Endothelial cell of umbilical vein (primary cell): ENCODE measurements around the gene TIGD7. TPM values are rescaled to one million over a fixed set of nuclear protein-coding genes. Genes with fewer than 3 reads are reported as not detected.

ENCODE experiments used
- BruUV-seq: library from RNA; stranded (reverse); fragments of 400-500 nt; replicated peaks from 2 replicates; lab custom pipeline; 2021; lab: Mats Ljungman, UMichigan
- CTCF ChIA-PET: fragments of 300-600, 350-600 bp; sonication (Branson Sonifier 250); formaldehyde crosslinking; loops from one replicate; lab custom pipeline; 2021; ENCODE audit warnings: antibody characterized with exemption, inconsistent platforms; lab: Charles Lee
- POLR2A ChIA-PET: fragments of 300-600, 350-600 bp; sonication (Branson Sonifier 250); formaldehyde crosslinking; loops from one replicate; lab custom pipeline; 2021; ENCODE audit warnings: antibody characterized with exemption, inconsistent platforms; lab: Charles Lee
- DNase-seq: peaks from one replicate; pipeline ENCODE4 v3.0.0-alpha.2; 2011; ENCODE audit warnings: low read depth, low spot score
- FAIRE-seq: peaks from 2 replicates; lab custom pipeline; 2011; peaks lifted over from hg19 to GRCh38; lab: Jason Lieb, UNC
- H2AFZ ChIP-seq: 2 replicates; pipeline ENCODE4 v1.6.0; 2012; ENCODE audit warnings: low read depth, low read length, control low read depth, inconsistent platforms
- H3K27ac ChIP-seq: 2 replicates; pipeline ENCODE4 v1.5.1; 2011; ENCODE audit warnings: low read depth, mild to moderate bottlenecking, control low read depth, low read length, moderate library complexity; ENCODE audit not compliant: insufficient read depth
- H3K27me3 ChIP-seq, 2 experiments: 2 replicates each; pipeline versions ENCODE4 v1.6.0 to v1.6.1; 2011; ENCODE audit warnings: low read length in 2 of 2, mixed read lengths in 1 of 2; ENCODE audit not compliant: control insufficient read depth in 2 of 2, insufficient read depth in 2 of 2
- H3K36me3 ChIP-seq, 2 experiments: 2 replicates in 1 of 2; 3 replicates in 1 of 2; pipeline ENCODE4 v1.5.1; 2011; ENCODE audit warnings: low read length in 2 of 2, mild to moderate bottlenecking in 1 of 2, moderate library complexity in 1 of 2; ENCODE audit not compliant: control insufficient read depth in 2 of 2, insufficient read depth in 2 of 2; ENCODE audit errors: extremely low read depth in 1 of 2
- H3K4me1 ChIP-seq: 3 replicates; pipeline ENCODE4 v1.5.1; 2011; ENCODE audit warnings: mild to moderate bottlenecking, low read length; ENCODE audit not compliant: control insufficient read depth, insufficient read depth; ENCODE audit errors: extremely low read depth
- H3K4me2 ChIP-seq: 2 replicates; pipeline ENCODE4 v1.6.1; 2011; ENCODE audit warnings: low read length, control low read depth, mixed read lengths; ENCODE audit not compliant: insufficient read depth
- H3K4me3 ChIP-seq, 3 experiments: fragments of 200-600 bp in 1 of 3; sonication (generic), shearing (Covaris generic) in 1 of 3; replicated peaks in 1 of 3; 2 replicates each; pipeline ENCODE4 v1.5.1; 2011 to 2016; ENCODE audit warnings: control low read depth in 3 of 3, low read length in 3 of 3, mild to moderate bottlenecking in 2 of 3, inconsistent platforms in 1 of 3, low read depth in 1 of 3, moderate library complexity in 1 of 3; ENCODE audit not compliant: insufficient read depth in 1 of 3
- H3K79me2 ChIP-seq: 2 replicates; pipeline ENCODE4 v1.6.0; 2012; ENCODE audit warnings: low read length, inconsistent platforms; ENCODE audit not compliant: control insufficient read depth, insufficient read depth
- H3K9ac ChIP-seq: replicated peaks from 2 replicates; pipeline ENCODE3; 2011; ENCODE audit warnings: low read length, control low read depth; ENCODE audit not compliant: insufficient read depth; ENCODE audit errors: extremely low read depth
- H3K9me1 ChIP-seq: replicated peaks from 3 replicates; pipeline ENCODE4 v1.6.0; 2011; ENCODE audit warnings: mild to moderate bottlenecking, low read length; ENCODE audit not compliant: control insufficient read depth, insufficient read depth; ENCODE audit errors: extremely low read depth
- H3K9me3 ChIP-seq: replicated peaks from 2 replicates; pipeline ENCODE4 v1.5.1; 2012; ENCODE audit warnings: low read length, inconsistent platforms; ENCODE audit not compliant: control insufficient read depth, insufficient read depth
- H4K20me1 ChIP-seq: replicated peaks from 2 replicates; pipeline ENCODE3; 2011; ENCODE audit warnings: mild to moderate bottlenecking, low read length; ENCODE audit not compliant: control insufficient read depth, insufficient read depth; ENCODE audit errors: extremely low read depth
- CTCF ChIP-seq, 2 donors: IDR thresholded peaks; 1 replicate in 1 of 2; 2 replicates in 1 of 2; pipeline ENCODE4 v1.5.1; 2011; ENCODE audit warnings: low read length in 2 of 2, mild to moderate bottlenecking in 2 of 2, moderate library complexity in 2 of 2, control low read depth in 1 of 2, inconsistent platforms in 1 of 2, low read depth in 1 of 2; ENCODE audit not compliant: insufficient read depth in 1 of 2; ENCODE audit errors: extremely low read depth in 1 of 2
- EZH2 ChIP-seq: IDR thresholded peaks from 2 replicates; pipeline ENCODE4 v1.6.1; 2012; ENCODE audit warnings: borderline replicate concordance, low read depth, mild to moderate bottlenecking, moderate library complexity, low read length, inconsistent platforms; ENCODE audit not compliant: severe bottlenecking
- FOS ChIP-seq: IDR thresholded peaks from 2 replicates; pipeline ENCODE4 v1.6.1; 2011; ENCODE audit warnings: mild to moderate bottlenecking, low read length, moderate library complexity, borderline replicate concordance; ENCODE audit not compliant: insufficient read depth
- GATA2 ChIP-seq: IDR thresholded peaks from 2 replicates; pipeline ENCODE4 v1.7.0; 2011; ENCODE audit warnings: low read depth, mild to moderate bottlenecking, moderate library complexity, mixed read lengths, low read length; ENCODE audit not compliant: insufficient read length, insufficient read depth
- MYC ChIP-seq: IDR thresholded peaks from one replicate; pipeline ENCODE4 v1.6.1; 2011; ENCODE audit warnings: mild to moderate bottlenecking, low read depth, low read length
- POLR2A ChIP-seq: IDR thresholded peaks from 2 replicates; pipeline ENCODE4 v1.6.1; 2012; ENCODE audit warnings: low read depth, mild to moderate bottlenecking, control low read depth, low read length
- POLR2AphosphoS5 ChIP-seq: IDR thresholded peaks from 2 replicates; pipeline ENCODE4 v1.6.1; 2012; ENCODE audit warnings: low read depth, mild to moderate bottlenecking, control low read depth, low read length, moderate library complexity; ENCODE audit not compliant: insufficient read depth
- dilution Hi-C: fragments of 300-500 bp; cut with MboI; formaldehyde crosslinking; loops from one replicate; pipeline ENCODE4 v1.15.0; 2019; ENCODE audit warnings: low sequenced_read_pairs; ENCODE audit not compliant: extremely low pct_ligation_motif_present
- intact Hi-C: fragments of 100-400 bp; cut with micrococcal nuclease; formaldehyde crosslinking; loops from one replicate; pipeline ENCODE4 v1.10.0; 2022
- polyA plus RNA-seq, 4 experiments: library from polyadenylated mRNA; depleted of rRNA in 3 of 4; stranded (reverse) in 3 of 4; unstranded in 1 of 4; fragments of >200 nt; gene quantifications; 2 replicates each; pipeline versions ENCODE4 v1.2.1 to v1.2.3, GENCODE V29; 2011 to 2012; ENCODE audit warnings: missing spikeins in 1 of 4
- total RNA-seq: library from RNA; stranded (reverse); gene quantifications from 2 replicates; pipeline ENCODE4 v1.2.3, GENCODE V29; 2021

The TIGD7 gene
- total and polyA plus RNA-seq, 2 donors (not counting 3 experiments of a cell fraction or from before 2014, with no cell fraction given): 1.1 to 3.5 TPM

- peaks cover 13% of the 10 kb centered on the region for H3K4me1 ChIP-seq
- H3K9me1 ChIP-seq: no peaks in the 10 kb centered on the region
- H3K9ac ChIP-seq: no peak overlapping the region
- DNase-seq: no peak
- intact Hi-C loops (no loop called here), dilution Hi-C loops (no loop called here)
- TF ChIP-seq FOS (no peak), GATA2 (no peak), MYC (no peak), EZH2 (no peak), CTCF (IDR thresholded peaks at IDR 0.05; ENCODE audit: extremely low read depth in 1 of 2, insufficient read depth in 1 of 2, low read depth in 1 of 2, low read length in 2 of 2) (no peak), POLR2AphosphoS5 (no peak), POLR2A (no peak)
- no peaks in the 10 kb centered on the region for H3K9me3 ChIP-seq
- H3K27me3 ChIP-seq: peaks cover 14 to 22% of the 10 kb centered on the region in 2 experiments
- peaks cover 0 to 3% of the 10 kb centered on the region in 2 experiments for H3K36me3 ChIP-seq
- ChIA-PET POLR2A (no interaction called here), CTCF (no interaction called here)
- no peaks in the 10 kb centered on the region for H4K20me1 ChIP-seq
- FAIRE-seq: no peak
- H3K27ac ChIP-seq: no peak overlapping the region
- BruUV-seq: no TSS peak
- H3K79me2 ChIP-seq: peaks cover 28% of the 10 kb centered on the region
- no peak overlapping the region for H3K4me3 ChIP-seq
- no peak overlapping the region for H3K4me2 ChIP-seq
- no peak overlapping the region for H2AFZ ChIP-seq
Measured at GRCh38 chr16:3281222-3281820, 23.9 kb downstream of the TIGD7 start.
